ENCODE data around the gene AMN.
A peak's percentile ranks its signal among the peaks of the same experiment; 100 is the strongest.
"Not testable (repeated sequence)": the region's sequence is repeated elsewhere in the genome, so short reads cannot be mapped to it uniquely, and the experiment has no call there.

The AMN gene

DNA sequence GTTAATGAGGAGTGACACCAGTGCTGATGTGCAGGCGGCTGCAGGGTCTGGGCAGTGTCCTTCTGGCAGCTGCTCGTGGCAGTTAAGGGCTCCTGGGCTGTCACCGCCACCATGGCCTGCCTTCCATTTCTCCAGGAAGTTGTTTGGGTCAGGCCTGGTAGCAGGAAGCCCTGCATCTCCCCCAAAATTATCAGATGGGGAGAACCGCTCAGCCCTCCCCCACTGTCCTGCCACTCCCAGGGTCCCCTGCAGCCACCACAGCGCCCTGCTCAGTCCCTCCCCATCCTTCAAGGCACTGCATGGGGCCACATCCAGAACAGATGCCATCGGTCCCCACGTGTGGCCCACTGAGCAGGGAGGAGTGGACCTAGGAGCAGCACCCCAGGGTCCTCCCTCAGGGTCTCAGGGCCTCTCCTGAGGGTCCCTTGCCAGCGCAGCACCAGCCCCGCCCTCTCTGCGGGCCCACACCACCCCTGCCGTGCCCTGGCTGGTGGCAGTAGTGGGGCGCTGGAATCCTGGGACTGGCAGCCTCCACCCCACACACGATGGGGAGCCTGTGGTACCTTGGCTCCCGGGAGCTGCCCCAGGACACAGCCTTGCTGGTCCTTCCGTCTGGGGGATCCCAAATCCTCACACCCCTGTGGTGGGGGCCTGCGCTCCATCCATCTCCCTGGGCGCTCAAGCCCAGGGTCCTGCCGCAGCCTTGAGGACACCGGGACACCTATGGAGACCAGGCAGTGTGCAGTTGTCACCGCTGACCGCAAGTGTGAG lies 10.3 kb upstream of the AMN start:
- no peak for DNase-seq (ENCODE audit: low read depth, low spot score)

DNA sequence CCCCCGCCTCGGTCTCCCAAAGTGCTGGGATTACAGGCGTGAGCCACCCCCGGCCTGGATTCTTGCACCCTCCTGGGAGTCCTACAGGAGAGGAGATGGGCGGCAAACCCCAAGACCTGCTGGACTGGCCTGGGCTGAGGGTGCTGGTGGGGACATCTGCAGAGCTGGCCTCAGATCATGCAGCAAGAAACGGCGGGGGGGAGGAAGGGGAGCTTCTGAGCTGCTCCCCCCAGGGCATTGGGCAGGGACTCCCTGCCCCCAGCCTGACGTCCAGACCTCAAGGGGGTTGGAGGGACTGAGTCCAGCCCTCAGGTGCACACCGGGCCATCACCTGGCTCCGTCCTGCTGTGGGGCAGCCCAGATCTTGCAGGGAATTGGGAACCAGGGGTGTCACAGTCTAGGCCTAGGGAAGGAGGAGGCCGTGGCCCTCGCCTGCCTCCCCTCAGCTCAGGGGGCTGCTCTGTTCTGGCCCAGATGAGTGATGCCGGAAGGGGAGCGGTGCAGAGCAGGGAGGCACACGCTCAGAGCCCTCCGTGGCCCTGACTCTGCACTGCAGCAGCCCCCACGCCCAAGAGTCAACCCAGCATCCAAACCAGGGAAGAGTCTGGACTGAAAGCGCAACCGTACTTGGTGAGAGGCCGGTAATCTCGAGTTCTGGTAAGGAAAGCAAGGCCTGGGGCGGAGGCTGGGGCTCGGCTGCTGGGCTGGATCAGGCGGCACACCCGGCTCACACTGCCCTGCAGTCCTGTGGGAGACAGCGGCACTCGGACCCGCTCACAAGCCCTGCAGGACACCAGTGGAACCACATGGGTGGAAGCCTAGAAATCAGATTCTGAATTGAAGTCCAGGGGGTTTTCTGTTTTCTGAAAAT lies 8.9 kb upstream of the AMN start:
- DNase-seq (ENCODE audit: low read depth, low spot score) = no peak

DNA sequence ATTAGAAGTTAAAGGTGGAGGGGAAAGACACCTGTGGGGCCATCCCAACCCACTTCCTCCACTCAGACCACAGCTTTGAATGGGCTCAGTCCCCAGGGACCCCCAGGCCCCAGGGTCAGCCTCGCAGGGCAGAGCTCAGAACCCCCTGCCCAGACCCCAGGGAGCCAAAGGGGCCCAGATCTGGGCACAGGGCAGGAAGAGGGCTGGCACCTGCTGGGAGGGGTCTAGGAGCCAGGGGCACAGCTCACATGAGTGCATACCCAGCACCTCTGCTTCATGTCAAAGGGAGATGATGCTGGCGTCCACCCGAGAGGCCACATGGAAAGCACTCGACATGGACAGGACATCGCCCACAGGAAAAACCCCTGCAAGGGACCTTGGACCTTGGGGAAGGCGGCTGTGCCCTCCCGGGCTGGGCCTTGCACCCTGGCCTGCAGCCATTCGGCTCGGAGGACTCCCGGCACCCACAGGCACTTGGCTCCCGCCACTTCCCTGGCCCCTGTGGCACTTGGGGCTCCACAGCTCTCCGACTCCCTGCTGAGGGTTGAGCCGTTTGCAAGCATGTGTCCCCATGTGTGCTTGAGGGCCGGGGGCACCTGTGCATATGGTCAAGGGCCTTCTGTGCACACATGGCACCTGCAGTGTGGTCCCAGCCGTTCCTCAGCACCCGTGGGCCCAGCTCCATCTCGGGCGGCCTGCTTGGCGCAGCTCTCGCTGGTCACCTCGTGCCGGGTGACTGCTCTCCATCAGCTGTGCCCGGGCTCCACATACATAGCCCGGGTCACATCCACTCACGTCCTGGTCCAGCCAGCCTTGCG lies 7.8 kb upstream of the AMN start:
- no peak for DNase-seq (ENCODE audit: low read depth, low spot score)

DNA sequence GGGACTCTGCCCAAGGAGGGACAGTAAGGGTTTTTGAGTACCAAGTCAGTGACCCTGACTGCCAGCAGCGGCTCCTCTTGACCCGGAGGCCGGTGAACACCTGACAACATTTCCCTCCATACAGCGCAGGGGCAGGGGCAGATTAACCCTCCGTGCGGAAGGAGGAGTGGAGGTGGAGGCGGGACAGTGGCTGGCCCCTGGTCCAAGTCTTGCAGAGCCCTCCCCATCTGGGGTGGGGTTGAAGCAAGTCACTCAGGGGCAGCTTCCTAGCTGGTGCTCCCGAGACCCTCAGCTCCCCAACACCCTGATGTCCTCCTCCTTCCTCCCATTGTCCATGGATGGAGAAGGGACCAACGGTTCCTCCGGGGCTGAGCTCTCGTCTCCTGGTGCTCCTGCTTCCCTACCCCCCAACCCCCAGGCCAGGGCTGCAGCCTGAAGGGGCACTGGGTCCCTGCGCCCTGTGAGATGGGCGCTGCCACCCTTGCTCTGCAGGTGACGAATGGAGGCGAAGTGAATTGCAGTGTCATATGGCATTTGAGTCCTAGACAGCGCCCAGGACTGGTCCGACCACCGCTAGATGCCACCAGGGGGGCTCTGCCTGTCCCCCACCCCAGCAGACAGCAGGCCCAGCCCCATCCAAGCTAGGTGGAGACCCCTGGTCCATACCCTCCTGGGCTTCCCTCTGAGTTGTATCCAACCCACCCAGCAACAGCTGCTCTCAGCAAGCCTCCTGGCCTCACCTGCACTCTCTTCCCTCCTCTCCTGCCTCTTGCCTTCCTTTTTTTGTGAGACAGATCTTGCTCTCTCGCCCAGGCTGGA lies 7.0 kb upstream of the AMN start:
- DNase-seq (ENCODE audit: low read depth, low spot score) = no peak

- no peak for DNase-seq (ENCODE audit: low read depth, low spot score)
Observed at GRCh38 chr14:102916347-102917055, 6.0 kb upstream of the AMN start.

- no peak for DNase-seq (ENCODE audit: low read depth, low spot score)
Observed at GRCh38 chr14:102917056-102917385, 5.4 kb upstream of the AMN start.

DNA sequence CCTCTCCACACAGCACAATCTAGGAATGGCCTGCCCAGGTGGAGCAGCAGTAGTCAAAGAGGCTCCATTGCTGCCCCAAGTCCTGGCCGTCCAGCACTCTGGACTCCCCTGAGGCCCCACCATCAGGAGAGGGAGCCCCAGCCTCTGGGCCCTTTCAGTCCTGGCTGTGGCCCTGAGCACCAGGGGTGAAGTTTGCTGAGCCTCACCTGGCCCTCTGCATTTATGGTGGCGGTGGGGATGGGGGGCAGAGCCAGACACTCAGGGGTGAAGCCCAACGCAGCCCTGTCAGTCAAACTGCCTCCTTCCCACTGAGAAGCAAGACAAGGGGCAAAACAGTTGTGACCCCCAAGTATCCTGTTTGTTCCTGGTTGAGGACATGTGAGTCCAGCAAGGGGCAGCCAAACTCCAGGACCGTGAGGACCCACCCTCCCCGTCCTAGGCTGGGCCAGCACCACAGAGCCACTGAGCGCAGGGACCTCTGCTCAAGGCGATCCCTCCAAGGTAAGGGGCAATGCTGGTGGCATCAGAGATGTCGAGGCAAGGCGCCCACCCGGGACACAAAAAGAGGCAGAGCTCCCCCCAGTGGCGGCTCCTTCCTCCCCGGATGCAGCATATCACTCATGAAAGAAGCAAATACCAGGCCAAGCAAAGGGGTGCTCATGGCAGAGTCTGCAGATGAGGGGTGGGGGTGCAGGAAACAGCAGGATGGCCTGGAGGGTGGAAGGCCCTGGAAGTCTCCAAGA lies 4.8 kb upstream of the AMN start:
- DNase-seq (ENCODE audit: low read depth, low spot score) = peak; percentile 15

GRCh38 chr14:102918438-102918837 lies 4.0 kb upstream of the AMN start:
- DNase-seq (ENCODE audit: low read depth, low spot score) = no peak

GRCh38 chr14:102920273-102920997 lies 2.0 kb upstream of the AMN start:
- DNase-seq (ENCODE audit: low read depth, low spot score) = no peak

DNA sequence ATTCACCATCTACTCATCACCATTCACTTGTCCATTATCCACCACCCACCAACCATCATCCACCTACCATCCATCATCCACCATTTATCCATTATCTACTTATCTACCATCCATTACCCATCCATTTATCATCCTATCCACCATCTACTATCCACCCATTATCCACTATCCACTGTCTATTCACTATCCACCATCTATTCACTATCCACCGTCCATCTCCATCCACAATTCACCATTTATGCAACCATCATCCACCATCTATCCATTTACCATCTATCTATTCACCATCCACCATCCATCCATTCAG lies 1.5 kb upstream of the AMN start:
- no peak for DNase-seq (ENCODE audit: low read depth, low spot score)

GRCh38 chr14:102923201-102923924 lies 900 bp downstream of the AMN start:
- DNase-seq (ENCODE audit: low read depth, low spot score) = no peak

- DNase-seq (ENCODE audit: low read depth, low spot score) = no peak
Observed at GRCh38 chr14:102923925-102924486, 1.5 kb downstream of the AMN start.

DNA sequence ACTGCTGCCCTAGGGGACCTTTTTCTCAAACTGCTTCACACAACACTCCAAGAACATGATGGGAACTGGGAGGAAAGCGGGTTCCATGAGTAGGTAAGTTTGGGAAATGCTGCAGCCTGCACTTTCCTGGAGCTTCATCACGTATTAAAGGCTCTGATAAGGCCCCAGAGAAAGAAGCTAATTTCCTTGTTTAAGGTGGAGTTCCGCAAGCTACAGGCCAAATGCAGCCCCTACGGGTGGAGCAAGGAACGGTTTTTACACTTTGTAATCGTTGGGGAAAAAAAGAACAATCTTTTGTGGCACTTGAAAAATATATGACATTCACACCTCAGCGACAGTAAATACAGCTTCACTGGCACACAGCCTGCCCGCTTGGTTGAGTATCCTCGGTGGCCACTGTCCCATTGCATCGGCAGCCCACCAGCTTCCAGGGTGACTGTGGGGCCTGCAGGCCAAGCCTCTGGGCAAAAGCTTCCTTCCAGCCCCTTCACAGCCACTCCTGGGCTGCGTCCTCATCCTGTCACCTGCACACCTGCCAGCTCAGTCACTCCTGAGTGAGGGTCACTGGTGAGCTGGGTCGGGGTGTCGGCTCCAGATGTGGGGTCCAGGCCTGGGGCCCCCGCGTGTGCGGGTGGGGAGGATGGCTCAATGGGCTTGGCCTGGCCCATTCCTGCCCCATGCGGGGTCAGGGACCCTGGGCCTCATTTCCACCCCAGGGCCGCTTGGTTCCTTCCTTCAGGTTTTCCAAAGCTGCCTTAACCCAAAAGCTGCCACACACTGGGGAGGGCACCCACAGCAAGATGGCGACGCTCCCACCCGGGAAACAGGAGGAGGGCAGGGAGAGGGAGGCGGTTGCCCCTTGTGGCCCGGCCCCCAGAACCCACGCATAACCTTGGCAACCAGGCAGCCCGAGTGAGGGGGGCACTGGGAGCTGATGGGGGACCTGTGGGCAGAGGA lies 2.4 kb downstream of the AMN start:
- no peak for DNase-seq (ENCODE audit: low read depth, low spot score)

GRCh38 chr14:102925646-102926045 lies 3.2 kb downstream of the AMN start:
- no peak for DNase-seq (ENCODE audit: low read depth, low spot score)

DNA sequence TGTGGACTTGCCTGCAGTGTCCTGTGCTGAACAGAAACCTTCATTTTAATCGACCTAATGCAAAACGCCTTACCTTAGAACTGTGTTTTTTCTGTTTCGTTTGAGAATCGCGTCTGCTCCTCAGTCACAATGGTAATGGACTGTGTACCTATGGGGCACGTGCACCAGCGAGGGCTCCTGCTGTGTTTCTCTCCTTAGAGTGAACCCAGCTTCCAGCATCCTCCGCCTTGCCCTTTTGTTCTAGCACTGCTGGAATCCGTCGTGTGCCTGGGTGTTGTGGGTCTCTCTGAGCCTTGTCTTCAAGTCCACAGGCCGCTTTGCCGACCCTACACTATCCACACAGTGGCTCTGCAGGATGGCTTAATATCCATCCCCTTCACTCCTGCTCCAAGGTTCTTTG lies 3.6 kb downstream of the AMN start:
- DNase-seq (ENCODE audit: low read depth, low spot score) = no peak

DNA sequence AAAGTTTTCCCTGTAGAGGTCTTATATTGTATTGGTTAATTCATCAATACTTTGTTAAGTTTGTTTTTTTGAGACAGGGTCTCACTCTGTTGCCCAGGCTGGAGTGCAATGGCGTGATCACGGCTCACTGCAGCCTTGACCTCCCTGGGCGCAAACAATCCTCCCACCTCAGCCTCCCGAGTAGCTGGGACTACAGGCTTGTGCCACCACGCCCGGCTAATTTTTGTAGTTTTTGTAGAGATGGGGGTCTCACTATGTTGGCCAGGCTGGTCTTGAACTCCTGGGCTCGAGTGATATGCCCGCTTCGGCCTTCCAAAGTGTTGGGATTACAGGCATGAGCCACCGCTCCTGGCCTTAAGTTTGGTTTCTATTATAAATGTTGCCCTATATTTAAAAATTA lies 4.4 kb downstream of the AMN start:
- DNase-seq (ENCODE audit: low read depth, low spot score) = not testable (repeated sequence)

DNA sequence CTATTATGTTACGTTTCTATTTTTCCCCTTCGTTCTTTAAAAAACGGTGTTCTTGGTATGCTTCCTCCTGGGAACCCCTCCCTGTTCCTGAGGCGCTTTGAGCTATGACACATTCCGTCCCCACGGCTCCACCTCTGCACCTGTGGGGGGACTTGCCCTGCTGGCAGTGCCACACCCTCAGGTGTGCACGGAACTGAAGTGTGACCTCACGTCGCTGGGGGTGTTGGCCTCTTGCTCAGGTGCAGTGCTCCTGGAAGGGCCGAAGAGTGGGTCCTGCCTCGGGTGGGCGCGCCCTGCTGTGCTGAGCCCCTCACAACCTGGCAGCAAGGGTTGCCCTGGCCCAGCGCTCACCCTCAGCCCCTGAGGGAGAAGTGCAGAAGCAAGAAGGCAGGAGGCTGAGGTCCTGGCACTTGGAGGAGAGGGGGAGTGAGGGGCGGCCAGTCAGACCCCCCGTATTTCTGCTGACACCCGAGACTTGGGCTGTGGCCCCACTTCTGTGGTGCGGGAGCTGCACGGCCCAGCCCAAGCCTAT lies 4.9 kb downstream of the AMN start:
- no peak for DNase-seq (ENCODE audit: low read depth, low spot score)

Measured in smooth muscle cell of the brain vasculature (primary cell).